Measurements from ENCODE around the gene CXCL10. TPM values are rescaled to one million over a fixed set of nuclear protein-coding genes. Genes with fewer than 3 reads are reported as not detected.

Gene CXCL10
- total RNA-seq, 1 donor from 2014 or later, result not detected

DNA sequence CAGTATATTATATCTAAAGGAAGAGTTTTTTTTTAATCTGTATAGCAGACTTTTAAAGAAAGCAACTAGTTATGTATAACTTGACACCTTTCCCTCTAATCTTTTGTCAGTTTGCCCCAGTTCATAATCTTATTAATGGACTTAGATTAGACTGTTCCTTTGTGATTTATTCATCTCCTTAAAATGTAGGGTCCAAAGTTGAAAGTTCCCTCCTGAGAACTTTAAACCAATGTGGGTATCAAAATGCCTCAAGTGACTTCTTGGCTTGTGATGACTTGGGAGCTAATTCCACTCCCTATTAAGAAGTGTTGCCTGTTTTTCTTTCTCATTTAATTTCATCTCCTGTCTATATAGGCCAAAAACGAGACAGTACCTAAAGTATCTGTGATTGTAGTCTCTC lies 26.2 kb downstream of the CXCL10 start:
- DNase-seq, result no peak
- no peaks in the 10 kb centered on the region for H3K4me1 Mint-ChIP-seq (ENCODE audit: low read depth, unreplicated experiment)

GRCh38 chr4:75995727-75996126 lies 27.6 kb downstream of the CXCL10 start:
- DNase-seq, result no peak
- H3K36me3 Mint-ChIP-seq (ENCODE audit: unreplicated experiment), result no peaks in the 10 kb centered on the region
- peaks cover 4% of the 10 kb centered on the region for H3K27me3 Mint-ChIP-seq (ENCODE audit: unreplicated experiment)
- TF ChIP-seq CTCF (IDR thresholded peaks at IDR 0.05; ENCODE audit: partially characterized antibody, unreplicated experiment), result peak; percentile 75
- H3K4me1 Mint-ChIP-seq (ENCODE audit: low read depth, unreplicated experiment), result no peaks in the 10 kb centered on the region
- H3K9me3 Mint-ChIP-seq (ENCODE audit: unreplicated experiment), result peaks cover 7% of the 10 kb centered on the region
- no peak overlapping the region for H3K27ac Mint-ChIP-seq (ENCODE audit: unreplicated experiment)
- H3K4me3 Mint-ChIP-seq (ENCODE audit: unreplicated experiment), result no peak overlapping the region

More for the DNA sequence above, 26.2 kb downstream of the CXCL10 start:
- H3K9me3 Mint-ChIP-seq (ENCODE audit: unreplicated experiment), result no peaks in the 10 kb centered on the region
- H3K27ac Mint-ChIP-seq (ENCODE audit: unreplicated experiment), result no peak overlapping the region
- no peaks in the 10 kb centered on the region for H3K36me3 Mint-ChIP-seq (ENCODE audit: unreplicated experiment)
- TF ChIP-seq CTCF (IDR thresholded peaks at IDR 0.05; ENCODE audit: partially characterized antibody, unreplicated experiment), result no peak
- H3K4me3 Mint-ChIP-seq (ENCODE audit: unreplicated experiment), result no peak overlapping the region
- peaks cover 2% of the 10 kb centered on the region for H3K27me3 Mint-ChIP-seq (ENCODE audit: unreplicated experiment)

- H3K36me3 Mint-ChIP-seq (ENCODE audit: unreplicated experiment), result peaks cover 6% of the 10 kb centered on the region
- H3K4me3 Mint-ChIP-seq (ENCODE audit: unreplicated experiment), result no peak overlapping the region
- H3K27ac Mint-ChIP-seq (ENCODE audit: unreplicated experiment), result no peak overlapping the region
- H3K4me1 Mint-ChIP-seq (ENCODE audit: low read depth, unreplicated experiment), result peaks cover 18% of the 10 kb centered on the region
- peaks cover 8% of the 10 kb centered on the region for H3K9me3 Mint-ChIP-seq (ENCODE audit: unreplicated experiment)
- DNase-seq, result no peak
- TF ChIP-seq CTCF (IDR thresholded peaks at IDR 0.05; ENCODE audit: partially characterized antibody, unreplicated experiment), result no peak
- peaks cover 4% of the 10 kb centered on the region for H3K27me3 Mint-ChIP-seq (ENCODE audit: unreplicated experiment)
Observed at GRCh38 chr4:75992462-75992861, 30.8 kb downstream of the CXCL10 start.

DNA sequence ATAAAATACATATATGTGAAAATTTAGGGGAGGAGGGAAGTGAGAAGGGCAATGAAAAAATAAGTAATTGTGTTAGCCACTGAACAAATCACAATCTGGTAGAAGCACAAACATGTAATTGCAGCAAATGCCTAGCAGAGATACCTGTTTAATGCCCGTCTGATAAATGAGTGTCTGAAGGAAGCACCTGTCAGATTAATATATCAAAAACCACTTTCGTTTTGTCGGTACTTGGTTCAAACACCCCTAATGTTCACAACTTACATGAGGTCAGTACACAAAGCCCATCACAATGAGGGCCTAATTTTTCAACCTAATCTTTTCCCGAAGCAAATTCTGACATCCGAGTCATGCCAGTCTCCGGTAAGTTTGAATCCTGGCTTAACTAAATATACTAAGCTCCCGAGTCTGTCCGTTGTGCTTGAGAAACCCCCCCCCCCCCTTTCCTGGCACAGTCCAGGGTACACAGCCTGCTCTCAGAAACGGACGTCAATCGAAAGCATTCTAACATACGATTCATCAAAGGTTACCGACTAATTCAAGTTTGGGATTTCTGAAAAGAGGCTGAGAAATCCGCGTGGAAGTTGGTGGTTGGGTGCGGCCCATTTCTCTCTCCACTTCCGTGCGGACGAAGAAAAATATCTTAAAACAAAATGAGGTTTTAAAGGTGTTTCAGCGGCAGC lies 33.3 kb downstream of the CXCL10 start:
- H3K4me1 Mint-ChIP-seq (ENCODE audit: low read depth, unreplicated experiment), result peaks cover 18% of the 10 kb centered on the region

More for the DNA sequence above, 33.3 kb downstream of the CXCL10 start:
- Mint-ChIP-seq H3K27ac (ENCODE audit: unreplicated experiment) (peak overlapping the region; percentile 60), H3K9me3 (ENCODE audit: unreplicated experiment) (peaks cover 8% of the 10 kb centered on the region), H3K4me3 (ENCODE audit: unreplicated experiment) (peak overlapping the region; percentile 93), H3K27me3 (ENCODE audit: unreplicated experiment) (peaks cover 4% of the 10 kb centered on the region), H3K36me3 (ENCODE audit: unreplicated experiment) (peaks cover 6% of the 10 kb centered on the region)
- no peak for DNase-seq
- TF ChIP-seq CTCF (IDR thresholded peaks at IDR 0.05; ENCODE audit: partially characterized antibody, unreplicated experiment), result no peak

Measured in glutamatergic neuron (in vitro differentiated cells).